Peyer's patch (tissue), 4 donors: ENCODE measurements around the gene FHOD3.

Experiments
- CTCF ChIP-seq, 6 experiments: fragments of 450-650 bp in 4 of 6; fragments of 200-600 bp in 2 of 6; sonication (generic) in 1 of 6; IDR thresholded peaks; one replicate each; pipeline ENCODE4 v1.5.1; 2017 to 2019; ENCODE audit warnings: antibody characterized with exemption in 6 of 6, mild to moderate bottlenecking in 3 of 6, moderate library complexity in 1 of 6
- POLR2A ChIP-seq, 2 donors: fragments of 450-650 bp; IDR thresholded peaks; one replicate each; pipeline ENCODE4 v1.5.1; 2017; ENCODE audit warnings: antibody characterized with exemption in 2 of 2, mild to moderate bottlenecking in 2 of 2, moderate library complexity in 2 of 2

GRCh38 chr18:36769611-36770314 is 472.2 kb downstream of the FHOD3 start:
- TF ChIP-seq CTCF (IDR thresholded peaks at IDR 0.05) (peak in 4 of 6 experiments; percentile 6 to 24 (median 23)), POLR2A (IDR thresholded peaks at IDR 0.05) (no peak)
